GM12864 (cell line): ENCODE data around the gene STKLD1.

Source experiments
- DNase-seq: peaks from one replicate; pipeline ENCODE4 v3.0.0-alpha.2; 2011; ENCODE audit warnings: low read depth
- H3K4me3 ChIP-seq: 2 replicates; pipeline ENCODE4 v1.5.1; 2011; ENCODE audit warnings: mild to moderate bottlenecking, low read depth, low read length, control low read depth
- CTCF ChIP-seq: IDR thresholded peaks from 2 replicates; pipeline ENCODE4 v1.5.1; 2011; ENCODE audit warnings: low read depth, mild to moderate bottlenecking, moderate library complexity, low read length, control low read depth, inconsistent platforms; ENCODE audit errors: missing control alignments

STKLD1 gene

GRCh38 chr9:133453651-133454050, 77.5 kb downstream of the STKLD1 start:
- TF ChIP-seq CTCF: no peak

GRCh38 chr9:133454325-133454724, 78.2 kb downstream of the STKLD1 start:
- H3K4me3 ChIP-seq: no peak overlapping the region
- no peak for DNase-seq
- TF ChIP-seq CTCF: no peak

More at GRCh38 chr9:133453651-133454050, 77.5 kb downstream of the STKLD1 start:
- no peak for DNase-seq
- H3K4me3 ChIP-seq: no peak overlapping the region

GRCh38 chr9:133454943-133455673, 78.9 kb downstream of the STKLD1 start:
- no peak for DNase-seq
- TF ChIP-seq CTCF: no peak
- no peak overlapping the region for H3K4me3 ChIP-seq
